ENCODE data around the gene ATP1B3.
"Not testable (repeated sequence)": the region's sequence is repeated elsewhere in the genome, so short reads cannot be mapped to it uniquely, and the experiment has no call there.

Gene ATP1B3

GRCh38 chr3:141909986-141910385 lies 33.5 kb downstream of the ATP1B3 start:
- not testable (repeated sequence) for DNase-seq

DNA sequence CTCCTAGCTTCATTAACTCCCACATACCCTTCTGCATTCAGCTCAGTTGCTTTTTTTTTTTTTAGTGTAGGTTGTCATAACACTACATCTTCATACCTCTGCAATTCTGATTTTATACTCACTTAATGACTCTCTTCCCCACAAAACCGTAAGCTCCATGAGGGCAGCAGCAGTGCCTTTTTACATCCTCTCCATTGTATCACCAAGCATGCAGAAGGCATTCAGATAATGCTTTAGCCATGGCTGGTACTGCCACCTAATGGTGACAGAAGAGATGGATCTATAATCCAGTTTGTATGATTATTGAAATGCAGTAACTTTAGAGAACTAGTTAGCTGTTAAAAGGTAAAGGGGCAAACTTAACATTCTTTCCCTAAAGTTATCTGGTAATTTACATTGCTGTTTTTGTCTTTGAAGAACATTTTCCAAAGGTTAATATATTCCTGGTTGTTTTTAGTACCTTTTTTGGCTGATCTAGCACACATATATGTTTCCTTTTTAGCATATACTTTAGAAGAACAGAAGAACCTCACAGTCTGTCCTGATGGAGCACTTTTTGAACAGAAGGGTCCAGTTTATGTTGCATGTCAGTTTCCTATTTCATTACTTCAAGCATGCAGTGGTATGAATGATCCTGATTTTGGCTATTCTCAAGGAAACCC lies 36.8 kb downstream of the ATP1B3 start:
- DNase-seq: peak; percentile 31

DNA sequence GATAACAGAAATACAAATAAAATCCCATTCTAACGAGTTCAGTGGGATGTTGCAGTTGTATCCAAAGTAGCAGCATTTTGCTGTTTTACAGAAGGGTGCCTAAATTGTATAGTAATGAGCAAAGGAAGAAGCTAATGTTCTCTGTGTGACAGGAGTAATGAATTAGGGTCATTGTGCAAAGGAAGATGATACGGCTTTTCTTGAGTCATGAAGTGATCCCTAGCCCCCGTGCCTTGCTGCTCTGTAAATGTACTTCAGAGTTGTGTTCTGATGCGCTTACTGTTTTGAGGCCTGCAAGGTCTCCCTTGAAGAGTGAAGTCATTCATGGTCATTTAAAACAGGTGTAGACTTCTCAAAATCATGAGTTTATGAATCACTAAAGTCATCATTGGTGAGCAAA lies 37.9 kb downstream of the ATP1B3 start:
- DNase-seq: no peak

- DNase-seq: no peak
Measured at GRCh38 chr3:141915016-141915415, 38.6 kb downstream of the ATP1B3 start.

DNA sequence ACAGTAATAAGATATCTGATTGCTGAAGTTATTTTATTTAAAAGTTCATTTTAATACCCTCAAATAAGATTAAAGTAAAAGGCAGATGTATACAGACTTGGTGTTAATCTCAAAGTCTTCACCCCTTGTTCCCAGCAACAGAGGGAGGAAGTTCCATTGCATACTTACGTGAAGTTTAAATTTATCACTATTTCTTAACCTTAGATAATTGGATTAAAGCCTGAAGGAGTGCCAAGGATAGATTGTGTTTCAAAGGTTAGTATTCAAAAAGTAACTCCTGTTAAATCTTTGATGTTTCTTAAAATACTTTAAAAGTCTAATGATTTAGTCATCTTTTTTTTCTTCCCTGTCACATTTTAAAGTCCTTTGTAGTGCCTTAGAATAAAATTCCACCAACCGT lies 39.3 kb downstream of the ATP1B3 start:
- no peak for DNase-seq

DNA sequence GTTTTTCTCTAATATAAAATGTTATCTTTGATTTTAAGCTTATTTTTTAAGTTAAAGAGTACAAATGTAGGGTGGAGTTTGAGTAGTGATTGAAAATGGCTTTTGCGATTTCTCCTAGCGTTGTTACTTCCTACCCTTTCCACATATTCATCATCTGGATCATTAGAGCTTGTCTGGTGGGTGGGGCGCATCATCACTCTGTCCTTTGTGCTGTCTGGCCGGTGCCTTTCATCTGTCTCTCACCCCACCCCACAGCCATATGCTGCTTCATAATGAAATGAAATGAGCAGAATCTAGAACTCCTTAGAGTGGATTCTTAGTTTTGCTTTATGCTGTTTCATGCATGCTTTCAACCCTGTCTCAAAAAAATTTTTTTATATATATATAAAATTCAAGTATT lies 44.3 kb downstream of the ATP1B3 start:
- no peak for DNase-seq

GRCh38 chr3:141921316-141921715 lies 44.9 kb downstream of the ATP1B3 start:
- DNase-seq: no peak

DNA sequence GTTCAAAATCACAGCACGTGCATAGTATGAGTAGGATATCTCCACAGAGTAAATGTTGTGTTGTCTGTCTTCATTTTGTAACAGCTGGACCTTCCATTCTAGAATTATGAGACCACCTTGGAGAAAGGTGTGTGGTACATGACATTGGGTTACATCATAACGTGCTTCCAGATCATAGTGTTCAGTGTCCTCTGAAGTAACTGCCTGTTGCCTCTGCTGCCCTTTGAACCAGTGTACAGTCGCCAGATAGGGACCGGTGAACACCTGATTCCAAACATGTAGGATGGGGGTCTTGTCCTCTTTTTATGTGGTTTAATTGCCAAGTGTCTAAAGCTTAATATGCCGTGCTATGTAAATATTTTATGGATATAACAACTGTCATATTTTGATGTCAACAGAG lies 49.2 kb downstream of the ATP1B3 start:
- DNase-seq: not testable (repeated sequence)

DNA sequence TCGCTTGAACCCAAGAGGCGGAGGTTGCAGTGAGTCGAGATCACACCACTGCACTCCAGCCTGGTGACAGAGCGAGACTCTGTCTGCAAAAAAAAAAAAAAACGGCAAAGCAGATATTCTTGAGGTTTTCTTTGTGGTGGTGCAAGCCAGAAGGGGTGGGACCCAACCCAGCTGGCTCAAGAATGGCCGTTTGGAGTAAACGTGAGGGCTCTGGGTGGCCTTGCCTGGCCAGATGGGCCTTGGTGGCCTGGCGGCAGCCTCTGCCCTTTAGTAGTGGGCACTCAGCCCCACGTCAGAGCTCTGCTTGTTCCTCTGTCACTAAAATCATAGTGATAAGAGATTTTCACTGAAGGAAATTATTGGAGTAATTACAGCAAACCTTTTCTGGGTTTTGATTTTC lies 50.5 kb downstream of the ATP1B3 start:
- DNase-seq: no peak

GRCh38 chr3:141928631-141929270 lies 52.3 kb downstream of the ATP1B3 start:
- no peak for DNase-seq

- no peak for DNase-seq
Measured at GRCh38 chr3:141929341-141929995, 53.0 kb downstream of the ATP1B3 start.

DNA sequence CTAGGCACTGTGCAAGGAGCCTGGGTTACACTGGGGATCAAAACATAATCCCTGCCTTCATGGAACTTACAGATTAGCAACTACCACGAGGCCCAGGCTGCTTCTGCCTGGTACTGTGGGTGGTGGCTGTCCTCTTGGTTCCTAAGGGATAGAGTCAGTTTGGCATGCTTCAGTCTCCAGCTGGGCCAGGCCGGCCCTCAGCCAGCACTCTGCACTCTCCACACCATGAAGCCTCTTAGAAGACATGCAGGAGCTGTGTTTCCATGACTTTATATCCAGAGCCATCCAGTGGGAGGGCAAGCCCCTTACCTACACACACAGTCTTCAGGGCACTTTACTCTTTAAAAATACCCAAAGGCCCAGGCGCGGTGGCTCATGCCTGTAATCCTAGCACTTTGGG lies 54.4 kb downstream of the ATP1B3 start:
- DNase-seq: no peak

DNA sequence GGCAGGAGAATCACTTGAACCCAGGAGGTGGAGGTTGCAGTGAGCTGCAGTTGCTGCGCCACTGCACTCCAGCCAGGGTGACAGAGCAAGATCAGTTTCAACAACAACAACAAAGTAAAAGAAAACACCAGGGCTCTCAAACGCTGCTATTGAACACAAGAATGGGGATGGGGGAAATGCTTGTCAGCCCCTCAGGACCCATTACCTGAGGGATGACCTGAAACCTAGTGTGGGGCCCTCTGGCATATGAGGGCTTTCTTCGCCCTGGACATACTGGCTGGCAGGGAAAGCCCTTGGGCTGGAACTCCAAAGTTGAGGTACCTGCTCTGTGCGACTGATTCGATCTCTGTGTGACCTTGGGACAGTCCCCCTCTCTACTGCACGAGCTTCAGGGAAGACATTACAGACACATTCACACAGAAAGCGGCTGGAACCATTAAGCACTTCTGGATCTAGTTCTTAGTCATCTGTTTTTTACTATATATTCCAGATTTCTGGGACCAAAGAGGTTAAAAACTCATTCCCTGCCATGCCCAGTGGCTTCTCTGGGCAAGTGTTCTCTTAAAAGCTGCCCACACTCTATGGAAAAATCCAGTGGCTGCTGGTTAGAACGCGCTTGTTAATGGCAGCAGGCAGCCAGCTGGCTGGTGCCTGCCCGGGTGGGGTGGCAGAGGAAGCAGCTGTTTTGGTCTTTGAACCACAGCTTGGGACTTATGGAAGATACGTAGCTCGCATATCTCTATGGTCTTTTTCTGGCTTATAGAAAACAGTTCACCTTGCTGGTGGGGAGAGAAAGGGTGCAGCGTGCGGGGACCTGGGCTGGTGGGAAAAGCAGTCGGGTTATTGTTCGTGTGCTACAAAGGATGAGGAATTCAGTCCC lies 57.2 kb downstream of the ATP1B3 start:
- no peak for DNase-seq

DNA sequence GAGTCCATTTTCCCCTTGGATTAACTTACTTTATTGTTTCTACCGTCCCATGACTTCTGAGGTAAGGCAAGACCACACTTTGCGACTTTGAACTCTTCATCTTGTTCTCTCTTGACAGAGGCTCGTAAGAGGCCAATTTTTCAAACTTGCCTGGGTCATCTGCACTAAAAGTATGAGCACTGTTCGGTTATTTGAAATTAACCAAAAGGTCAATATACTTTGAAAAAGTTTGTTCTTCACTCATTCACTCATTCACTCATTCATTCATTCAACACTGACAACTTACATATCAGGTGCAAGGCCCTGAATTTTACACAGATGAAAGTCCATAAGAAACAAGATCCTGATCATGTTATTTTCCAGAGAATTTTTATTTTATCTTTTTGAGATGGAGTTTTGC lies 57.9 kb downstream of the ATP1B3 start:
- no peak for DNase-seq

DNA sequence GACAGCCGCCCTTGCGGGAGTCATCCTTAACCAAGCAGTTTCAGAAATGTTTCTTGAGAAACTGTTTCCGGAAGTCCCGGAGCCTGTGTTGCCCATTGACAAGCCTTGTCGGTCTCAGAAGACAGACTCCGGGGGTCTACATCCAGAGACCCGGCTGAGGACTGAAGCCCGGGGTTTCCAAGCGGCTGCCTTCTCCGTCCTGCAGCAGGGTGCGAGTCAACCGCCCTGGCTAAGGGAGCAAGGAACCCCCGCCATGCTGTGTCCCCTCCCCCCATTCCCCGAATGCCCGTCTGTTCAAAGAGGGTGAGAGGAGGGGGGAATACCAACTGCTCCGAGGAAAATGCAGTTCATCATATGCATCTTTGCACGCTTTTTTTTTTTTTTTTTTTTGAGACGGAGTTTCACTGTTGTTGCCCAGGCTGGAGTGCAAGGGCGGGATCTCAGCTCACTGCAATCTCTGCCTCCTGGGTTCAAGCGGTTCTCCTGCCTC lies 61.6 kb downstream of the ATP1B3 start:
- DNase-seq: no peak

DNA sequence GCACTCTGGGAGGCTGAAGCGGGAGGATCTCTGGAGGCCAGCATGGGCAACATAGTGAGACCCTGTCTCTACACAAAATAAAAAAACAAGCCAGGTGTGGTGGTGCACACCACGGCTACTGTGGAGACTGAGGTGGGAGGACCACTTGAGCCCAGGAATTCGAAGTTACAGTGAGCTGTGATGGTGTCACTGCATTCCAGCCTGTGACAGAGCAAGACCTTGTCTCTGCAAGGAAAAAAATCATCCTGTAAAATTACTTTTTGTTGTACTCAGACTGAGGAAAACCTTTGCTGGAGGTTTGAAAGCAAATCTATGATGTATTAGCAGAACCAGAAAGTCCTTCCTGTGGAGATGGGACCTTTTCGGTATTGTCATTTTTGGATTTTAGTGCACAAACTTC lies 63.3 kb downstream of the ATP1B3 start:
- no peak for DNase-seq

DNA sequence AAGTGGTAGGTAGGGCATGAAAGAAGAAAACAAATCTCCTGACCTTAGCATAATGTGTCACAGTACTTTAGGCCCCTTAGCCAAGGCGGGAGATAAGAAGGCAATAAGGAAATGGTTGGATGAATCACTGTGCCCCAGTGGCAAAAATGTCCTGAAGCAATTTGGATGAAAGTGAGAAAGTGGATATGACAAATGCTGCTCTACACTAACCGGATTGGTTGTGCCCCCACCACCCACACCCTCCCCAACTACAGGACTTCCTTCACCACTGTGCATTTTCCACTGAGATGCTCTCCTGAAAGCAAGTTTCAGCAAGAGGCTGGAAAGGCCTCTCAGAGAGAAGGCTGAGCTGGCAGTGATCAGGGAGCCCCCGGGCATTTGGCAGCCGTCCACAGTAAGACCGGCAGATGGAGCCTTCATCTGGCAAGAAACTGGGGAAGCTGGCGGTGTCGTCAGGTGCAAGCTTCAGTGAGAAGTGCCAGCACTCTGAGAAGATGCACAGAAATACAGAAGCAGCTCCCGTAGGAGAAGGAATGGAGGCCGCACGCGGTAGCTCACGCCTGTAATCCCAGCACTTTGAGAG lies 63.8 kb downstream of the ATP1B3 start:
- DNase-seq: peak; percentile 57

GRCh38 chr3:141941093-141941492 lies 64.7 kb downstream of the ATP1B3 start:
- no peak for DNase-seq

- no peak for DNase-seq
Measured at GRCh38 chr3:141942006-141942405, 65.6 kb downstream of the ATP1B3 start.

GRCh38 chr3:141945726-141946485 lies 69.5 kb downstream of the ATP1B3 start:
- DNase-seq: no peak

DNA sequence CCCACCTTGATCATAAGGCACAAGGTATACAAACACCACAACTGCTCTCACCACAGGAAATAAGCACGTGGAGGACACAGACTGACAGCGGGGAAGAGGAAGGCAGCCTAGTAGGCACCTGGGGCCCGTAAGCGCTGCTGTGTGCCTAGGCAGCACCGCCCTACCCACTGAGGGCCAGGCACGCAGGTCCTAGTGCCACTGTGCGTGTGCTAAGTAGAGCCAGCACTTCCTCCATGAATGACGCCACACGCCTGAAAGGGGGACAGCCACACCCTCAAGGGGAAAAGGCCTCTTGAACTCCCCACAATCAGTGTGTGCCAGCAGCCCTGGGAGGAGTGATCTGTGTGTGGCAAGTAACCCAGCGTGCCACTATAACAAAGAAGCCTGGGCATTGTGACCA lies 73.0 kb downstream of the ATP1B3 start:
- DNase-seq: no peak

- DNase-seq: no peak
Measured at GRCh38 chr3:141949972-141950371, 73.5 kb downstream of the ATP1B3 start.
